Measurements from ENCODE around the gene PRKAB2.
"Not testable (repeated sequence)": the region's sequence is repeated elsewhere in the genome, so short reads cannot be mapped to it uniquely, and the experiment has no call there.

PRKAB2 gene

DNA sequence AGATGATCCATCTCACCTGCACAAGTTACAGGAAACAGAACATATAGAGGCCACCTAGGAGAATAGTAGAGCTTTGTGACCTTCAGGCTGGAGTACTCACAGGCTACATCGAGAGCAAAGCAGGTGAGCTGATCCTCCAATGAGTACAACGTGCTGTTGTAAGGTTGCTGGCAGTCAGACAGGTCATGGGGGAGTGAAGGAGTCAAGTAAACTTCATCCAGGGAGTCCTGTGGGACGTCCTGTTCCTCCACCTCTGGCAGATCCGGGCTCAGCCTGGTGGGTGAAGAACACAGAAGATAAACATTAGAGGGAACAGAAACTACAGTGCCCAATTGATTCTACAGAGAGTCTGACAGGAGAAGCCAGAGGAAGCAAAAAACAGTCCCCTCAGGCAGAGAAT, 62.5 kb downstream of the PRKAB2 start:
- no peak for DNase-seq (ENCODE audit: low spot score)

DNA sequence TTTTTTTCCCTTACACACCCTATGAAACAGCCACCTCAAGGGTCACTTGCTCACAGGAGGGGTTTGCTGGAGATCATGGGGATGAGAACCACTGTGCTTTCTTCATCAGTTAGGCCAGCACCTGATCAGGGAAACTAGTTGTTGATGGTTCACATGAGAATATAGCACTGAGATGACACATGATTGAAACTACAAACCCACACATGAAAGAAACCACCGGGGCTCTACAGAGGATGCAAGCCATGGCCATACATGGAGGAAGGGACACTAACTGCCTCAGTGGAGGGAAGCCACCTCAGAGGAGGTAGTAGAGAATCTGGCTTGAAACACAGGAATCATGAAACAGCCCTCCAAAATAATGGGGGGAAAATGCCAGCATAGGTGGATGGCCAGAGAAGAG, 63.2 kb downstream of the PRKAB2 start:
- DNase-seq (ENCODE audit: low spot score): no peak

GRCh38 chr1:147106407-147106881, 65.8 kb downstream of the PRKAB2 start:
- not testable (repeated sequence) for DNase-seq (ENCODE audit: low spot score)

DNA sequence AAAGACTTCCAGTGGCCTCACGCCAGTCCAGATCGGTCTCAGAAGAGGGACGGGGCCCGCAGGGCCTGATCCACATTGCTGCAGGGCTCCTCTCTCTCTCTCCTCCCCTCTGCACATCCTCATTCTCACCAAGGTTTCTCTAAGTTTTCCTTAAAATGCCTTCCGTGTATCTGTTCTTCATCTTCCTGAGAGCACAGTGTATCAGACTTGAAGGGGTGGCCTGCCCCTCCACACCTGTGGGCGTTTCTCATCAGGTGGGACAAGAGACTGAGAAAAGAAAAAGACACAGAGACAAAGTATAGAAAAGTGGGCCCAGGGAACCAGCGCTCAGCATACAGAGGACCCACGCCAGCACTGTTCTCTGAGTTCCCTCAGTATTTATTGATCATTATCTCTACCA, 66.4 kb downstream of the PRKAB2 start:
- DNase-seq (ENCODE audit: low spot score): no peak

Measured in COLO829 (cell line).